GM20000 (cell line): ENCODE results near the gene ZFX.

Experiments used
- DNase-seq: peaks from one replicate; pipeline ENCODE4 v3.0.0; 2012; ENCODE audit warnings: low spot score
- TF ChIP-seq, protein P1 (sequence below): IDR thresholded peaks from 2 replicates; pipeline ENCODE4 v1.5.1; 2012; ENCODE audit warnings: mild to moderate bottlenecking, control low read depth; ENCODE audit errors: extremely low read depth, missing control alignments

ZFX gene

DNA sequence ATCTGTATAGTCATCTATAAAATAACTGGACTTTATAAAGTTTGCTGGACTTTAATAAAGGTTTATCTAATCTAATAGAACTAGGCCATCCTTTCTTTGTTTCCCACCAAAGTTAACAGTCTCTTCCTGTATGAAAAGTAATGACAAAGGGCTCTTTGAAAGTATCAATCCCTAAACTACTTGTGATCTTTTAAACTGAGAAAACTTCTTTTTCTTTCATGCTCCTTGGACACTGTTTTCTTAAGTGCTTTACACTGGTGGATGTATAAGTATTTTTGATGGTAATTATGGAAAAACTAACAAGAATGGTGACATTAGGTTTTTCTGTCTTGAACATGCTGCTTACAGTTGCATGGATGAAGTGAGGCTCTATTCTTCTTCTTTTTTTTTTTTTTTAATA lies 2.4 kb upstream of the ZFX start:
- TF ChIP-seq, protein P1, sequence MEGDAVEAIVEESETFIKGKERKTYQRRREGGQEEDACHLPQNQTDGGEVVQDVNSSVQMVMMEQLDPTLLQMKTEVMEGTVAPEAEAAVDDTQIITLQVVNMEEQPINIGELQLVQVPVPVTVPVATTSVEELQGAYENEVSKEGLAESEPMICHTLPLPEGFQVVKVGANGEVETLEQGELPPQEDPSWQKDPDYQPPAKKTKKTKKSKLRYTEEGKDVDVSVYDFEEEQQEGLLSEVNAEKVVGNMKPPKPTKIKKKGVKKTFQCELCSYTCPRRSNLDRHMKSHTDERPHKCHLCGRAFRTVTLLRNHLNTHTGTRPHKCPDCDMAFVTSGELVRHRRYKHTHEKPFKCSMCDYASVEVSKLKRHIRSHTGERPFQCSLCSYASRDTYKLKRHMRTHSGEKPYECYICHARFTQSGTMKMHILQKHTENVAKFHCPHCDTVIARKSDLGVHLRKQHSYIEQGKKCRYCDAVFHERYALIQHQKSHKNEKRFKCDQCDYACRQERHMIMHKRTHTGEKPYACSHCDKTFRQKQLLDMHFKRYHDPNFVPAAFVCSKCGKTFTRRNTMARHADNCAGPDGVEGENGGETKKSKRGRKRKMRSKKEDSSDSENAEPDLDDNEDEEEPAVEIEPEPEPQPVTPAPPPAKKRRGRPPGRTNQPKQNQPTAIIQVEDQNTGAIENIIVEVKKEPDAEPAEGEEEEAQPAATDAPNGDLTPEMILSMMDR, result no peak
- DNase-seq, result no peak

DNA sequence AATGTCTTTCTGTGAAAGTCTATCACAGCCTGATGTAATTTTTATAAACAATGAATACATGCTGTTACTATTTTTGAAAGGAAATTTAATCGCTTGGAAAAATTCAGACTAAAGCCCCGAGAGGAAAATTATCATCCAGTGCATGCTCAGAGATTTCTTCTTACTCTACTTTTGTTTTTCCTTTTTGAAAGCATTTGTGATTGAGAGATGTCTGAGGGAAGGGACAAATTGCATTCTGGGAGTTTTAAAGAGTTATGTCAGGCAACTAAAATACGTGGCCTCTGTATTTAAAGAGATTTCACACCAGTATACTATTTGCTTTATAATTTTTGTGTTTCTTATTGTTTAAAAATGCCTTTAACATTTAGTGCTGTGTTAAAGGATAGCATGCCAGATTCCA lies 1.4 kb upstream of the ZFX start:
- TF ChIP-seq, protein P1, result no peak
- DNase-seq, result no peak

DNA sequence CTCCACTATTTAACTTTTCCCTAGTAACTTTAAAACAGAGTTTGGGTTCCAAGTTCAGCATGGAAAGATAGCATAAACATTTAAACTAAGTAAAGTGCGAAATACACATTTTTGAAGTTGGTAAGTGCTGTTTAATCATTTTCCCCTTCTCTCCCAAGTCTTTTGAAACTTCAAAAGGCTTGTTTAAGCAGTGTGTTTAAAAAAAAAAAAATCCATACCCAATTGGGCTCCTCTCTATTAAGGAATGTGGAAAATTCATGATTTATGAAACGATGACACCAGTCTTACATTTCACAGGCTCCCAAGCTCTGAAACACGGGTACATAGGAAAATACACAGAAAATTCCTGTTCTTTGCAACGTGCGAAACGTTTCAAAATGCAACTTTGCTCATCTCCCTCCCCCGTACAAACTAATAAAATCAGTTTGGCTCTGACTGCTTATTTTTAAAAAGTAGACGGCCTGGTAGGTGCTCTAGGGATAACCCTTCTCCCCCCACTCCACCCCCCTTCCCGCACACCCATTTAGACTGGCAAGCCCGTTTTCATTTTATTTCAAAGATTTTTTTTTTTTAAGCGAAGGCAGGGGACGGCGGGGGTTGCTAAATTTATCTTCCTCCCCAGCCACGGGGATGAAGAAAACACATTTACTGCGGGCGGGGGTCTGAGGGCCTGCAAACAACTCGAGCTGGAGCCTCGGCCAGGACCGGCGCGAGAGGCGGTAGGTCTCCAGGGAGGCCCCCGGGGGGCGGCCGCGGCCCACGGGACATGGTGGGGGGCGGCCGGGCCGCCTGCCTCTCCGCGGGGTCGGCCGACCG lies 786 bp upstream of the ZFX start:
- no peak for DNase-seq
- TF ChIP-seq, protein P1, result no peak

DNA sequence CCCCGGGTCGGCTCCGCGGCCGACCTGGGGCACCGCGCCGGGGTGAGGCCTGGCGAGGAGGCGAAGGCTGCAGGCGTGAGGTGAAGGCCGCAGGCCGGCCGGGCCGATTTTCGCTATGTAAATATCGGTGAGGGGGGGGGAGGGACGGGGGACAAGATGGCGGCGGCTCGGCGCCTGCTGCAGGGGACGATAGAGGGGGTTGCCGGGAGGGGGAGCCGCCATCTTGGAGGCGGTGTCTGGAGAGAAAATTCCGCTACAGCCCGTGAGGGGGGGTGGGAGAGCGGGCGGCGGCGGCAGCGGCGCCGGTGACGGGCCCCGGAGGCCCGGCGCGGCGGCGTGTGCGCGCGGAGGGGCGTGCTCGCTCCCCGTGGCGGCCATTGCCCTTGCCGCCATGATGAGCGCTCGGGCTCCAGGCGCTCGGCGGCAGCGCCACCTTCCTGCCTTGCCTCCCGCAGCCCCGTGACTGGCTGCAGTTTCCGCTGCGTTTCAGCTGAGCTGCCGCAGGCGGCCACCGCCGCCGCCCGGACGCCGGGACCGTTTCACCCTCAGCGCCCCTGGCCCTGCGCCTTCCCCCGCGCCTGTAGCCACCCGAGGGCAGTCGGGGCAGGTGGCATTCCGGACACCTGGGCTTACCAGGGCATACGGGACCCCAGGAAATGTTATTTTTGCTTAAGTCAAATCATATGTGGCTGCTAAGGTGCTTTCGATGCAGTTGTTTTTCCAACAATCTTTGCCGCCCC lies 692 bp downstream of the ZFX start:
- DNase-seq, result peak; percentile 91
- TF ChIP-seq, protein P1, result peak; percentile 1

DNA sequence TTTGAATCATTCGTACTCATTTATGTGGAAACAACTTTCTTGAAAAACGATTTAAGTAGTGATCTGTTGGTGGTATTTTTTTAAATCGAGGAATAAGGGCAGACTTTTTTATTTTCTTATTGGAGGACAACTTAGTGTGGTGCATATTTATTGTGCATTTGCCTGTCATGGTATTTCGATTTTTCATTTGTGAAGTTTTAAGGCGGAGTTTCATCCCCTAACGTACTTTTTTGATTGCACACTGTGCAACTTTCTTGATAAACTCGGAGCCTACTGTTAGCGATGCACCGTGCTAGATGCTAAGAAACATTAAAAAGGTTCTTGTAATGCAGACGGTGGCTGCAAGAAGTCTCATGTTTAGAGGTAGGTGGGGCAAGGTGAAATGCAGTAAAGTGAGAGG lies 1.4 kb downstream of the ZFX start:
- TF ChIP-seq, protein P1, result no peak
- DNase-seq, result no peak

DNA sequence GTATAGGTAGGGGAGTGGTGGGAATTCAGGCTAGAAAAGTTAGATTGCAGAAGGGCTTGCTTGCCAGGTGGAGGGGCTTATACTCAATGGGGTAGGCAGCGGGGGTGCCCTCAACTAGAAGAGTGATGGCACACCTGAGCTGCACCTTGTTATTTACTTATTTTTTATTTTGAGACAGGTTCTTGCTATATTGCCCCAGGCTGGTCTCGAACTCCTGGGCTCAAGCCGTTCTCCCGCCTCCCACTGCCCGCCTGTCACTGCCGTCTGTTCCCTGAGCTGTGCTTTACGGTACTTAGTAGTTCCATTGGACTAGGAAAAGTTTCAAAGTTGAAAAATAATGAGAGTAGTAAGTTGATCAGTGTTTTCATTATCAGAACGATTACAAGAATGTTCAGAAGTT lies 2.0 kb downstream of the ZFX start:
- TF ChIP-seq, protein P1, result no peak
- no peak for DNase-seq

DNA sequence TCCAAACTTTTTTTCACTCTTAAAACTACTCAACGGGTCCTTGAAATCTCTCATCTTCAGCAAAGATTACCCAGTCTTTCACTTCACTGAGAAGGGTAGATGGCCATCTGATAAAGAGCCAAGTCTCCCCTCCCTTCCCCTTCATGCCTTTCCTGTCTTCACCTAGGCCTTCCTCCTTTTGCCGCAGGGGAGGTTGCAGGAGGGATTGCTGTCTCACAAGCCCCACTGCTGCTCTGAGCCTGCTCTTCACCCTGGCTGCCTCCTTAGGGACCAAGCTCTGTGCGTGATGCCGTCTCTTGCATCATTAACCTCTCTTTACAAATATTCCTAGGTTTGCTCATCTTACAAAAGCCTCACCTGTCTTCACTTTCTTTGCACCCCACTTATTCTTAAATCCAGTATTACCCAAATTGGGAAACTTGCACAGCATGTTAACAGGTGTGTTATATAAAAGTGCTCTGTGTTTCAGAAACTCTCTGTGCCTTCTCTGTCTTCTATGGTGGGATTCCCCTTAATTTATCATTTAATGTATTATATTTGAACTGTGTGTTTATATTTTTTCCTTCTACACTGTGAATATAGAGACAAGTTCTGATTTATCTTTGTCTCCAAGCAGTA lies 3.8 kb downstream of the ZFX start:
- no peak for DNase-seq
- TF ChIP-seq, protein P1, result no peak
